Stomach (tissue), 9 donors: ENCODE measurements around the gene NLGN4X. TPM values are rescaled to one million over a fixed set of nuclear protein-coding genes. Genes with fewer than 3 reads are reported as not detected.

ENCODE experiments used
- DNase-seq, 2 donors: peaks; one replicate each; pipeline versions ENCODE4 v3.0.0 to v3.0.0-alpha.2; 2013 to 2019
- H3K27ac ChIP-seq, 5 donors: fragments of 200-600 bp in 4 of 5; sonication (generic) in 4 of 5; one replicate each; pipeline ENCODE4 v1.5.1; 2013 to 2019; ENCODE audit warnings: mild to moderate bottlenecking in 1 of 5, moderate library complexity in 1 of 5
- H3K27me3 ChIP-seq, 3 donors: fragments of 200-600 bp; sonication (generic); one replicate each; pipeline ENCODE4 v1.5.1; 2017 to 2019; ENCODE audit warnings: mixed run types in 1 of 3
- H3K36me3 ChIP-seq, 4 donors: fragments of 200-600 bp; sonication (generic); 1 replicate in 3 of 4; 2 replicates in 1 of 4; pipeline ENCODE4 v1.5.1; 2016 to 2019
- H3K4me1 ChIP-seq, 4 donors: fragments of 200-600 bp; sonication (generic); one replicate each; pipeline ENCODE4 v1.5.1; 2016 to 2019
- H3K4me3 ChIP-seq, 4 donors: fragments of 200-600 bp; sonication (generic) in 3 of 4; one replicate each; pipeline ENCODE4 v1.5.1; 2016 to 2019; ENCODE audit warnings: mild to moderate bottlenecking in 1 of 4
- H3K9me3 ChIP-seq, 4 donors: fragments of 200-600 bp; sonication (generic); one replicate each; pipeline ENCODE4 v1.5.1; 2016 to 2019
- EP300 ChIP-seq: sonication (generic); formaldehyde crosslinking; IDR thresholded peaks from one replicate; pipeline ENCODE4 v1.6.1; 2017; ENCODE audit warnings: antibody characterized with exemption
- POLR2A ChIP-seq, 4 donors: fragments of 450-650 bp; IDR thresholded peaks; one replicate each; pipeline ENCODE4 v1.6.1; 2016; ENCODE audit warnings: antibody characterized with exemption in 4 of 4, control low read depth in 2 of 4, mild to moderate bottlenecking in 1 of 4, moderate library complexity in 1 of 4
- POLR2AphosphoS5 ChIP-seq, 3 donors: sonication (generic); formaldehyde crosslinking; IDR thresholded peaks; one replicate each; pipeline ENCODE4 v1.6.1; 2016; ENCODE audit warnings: antibody characterized with exemption in 3 of 3
- WGBS, 5 donors: extraction: QIAGEN DNeasy Blood & Tissue Kit in 3 of 5; methylation state at CpG; one replicate each; pipeline versions ENCODE4 v1.1.5 to v1.1.7; 2013 to 2018; 5-methylcytosine and 5-hydroxymethylcytosine counted together
- intact Hi-C: fragments of 100-400 bp; cut with DNase I; formaldehyde crosslinking; loops from one replicate; pipeline ENCODE4 v1.15.1; 2023; ENCODE audit warnings: low total_unique reads
- polyA plus RNA-seq, 3 donors: library from polyadenylated mRNA; stranded (reverse); fragments of 200-250 nt; gene quantifications; one replicate each; pipeline ENCODE4 v1.2.3, GENCODE V29; 2013
- total RNA-seq, 5 donors: library from RNA; depleted of rRNA; stranded (reverse); fragments of >200 nt; gene quantifications; one replicate each; pipeline versions ENCODE4 v1.1.0 to v1.2.3, GENCODE V29; 2014 to 2016
- TF ChIP-seq, protein P1 (sequence below), 7 experiments: fragments of 450-650 bp in 4 of 7; fragments of 200-600 bp in 3 of 7; sonication (generic) in 3 of 7; IDR thresholded peaks; one replicate each; pipeline ENCODE4 v1.5.1; 2016 to 2019; ENCODE audit warnings: antibody characterized with exemption in 7 of 7, control low read depth in 2 of 7, mild to moderate bottlenecking in 1 of 7
- donor health status: healthy with polysubstance abuse.
- donor health status: Bipolar disorder and iron deficiency.
- donor health status: healthy.

Gene NLGN4X
- total and polyA plus RNA-seq, 8 donors, result under 0.01 to 9.0 (median 0.52) TPM

- Histone ChIP-seq H3K36me3 (no peaks in the 10 kb centered on the region), H3K9me3 (no peaks in the 10 kb centered on the region), H3K27ac (peak overlapping the region in 1 of 5 donors; percentile 24), H3K27me3 (peaks cover 6 to 40% (median 34%) of the 10 kb centered on the region in 3 donors), H3K4me1 (peaks cover 0 to 26% (median 14%) of the 10 kb centered on the region in 4 donors), H3K4me3 (peak overlapping the region; percentile 36 to 48 (median 43))
- intact Hi-C loops, result no loop called here
- peak in 1 of 2 donors; percentile 57 for DNase-seq
- TF ChIP-seq, protein P1, sequence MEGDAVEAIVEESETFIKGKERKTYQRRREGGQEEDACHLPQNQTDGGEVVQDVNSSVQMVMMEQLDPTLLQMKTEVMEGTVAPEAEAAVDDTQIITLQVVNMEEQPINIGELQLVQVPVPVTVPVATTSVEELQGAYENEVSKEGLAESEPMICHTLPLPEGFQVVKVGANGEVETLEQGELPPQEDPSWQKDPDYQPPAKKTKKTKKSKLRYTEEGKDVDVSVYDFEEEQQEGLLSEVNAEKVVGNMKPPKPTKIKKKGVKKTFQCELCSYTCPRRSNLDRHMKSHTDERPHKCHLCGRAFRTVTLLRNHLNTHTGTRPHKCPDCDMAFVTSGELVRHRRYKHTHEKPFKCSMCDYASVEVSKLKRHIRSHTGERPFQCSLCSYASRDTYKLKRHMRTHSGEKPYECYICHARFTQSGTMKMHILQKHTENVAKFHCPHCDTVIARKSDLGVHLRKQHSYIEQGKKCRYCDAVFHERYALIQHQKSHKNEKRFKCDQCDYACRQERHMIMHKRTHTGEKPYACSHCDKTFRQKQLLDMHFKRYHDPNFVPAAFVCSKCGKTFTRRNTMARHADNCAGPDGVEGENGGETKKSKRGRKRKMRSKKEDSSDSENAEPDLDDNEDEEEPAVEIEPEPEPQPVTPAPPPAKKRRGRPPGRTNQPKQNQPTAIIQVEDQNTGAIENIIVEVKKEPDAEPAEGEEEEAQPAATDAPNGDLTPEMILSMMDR (IDR thresholded peaks at IDR 0.05), result no peak
- TF ChIP-seq POLR2AphosphoS5 (IDR thresholded peaks at IDR 0.05) (no peak), POLR2A (IDR thresholded peaks at IDR 0.05) (no peak), EP300 (no peak)
- WGBS, 5 donors, result 0 to 5% (median 2%) methylated on average over 22 to 64 of the region's 65 CpGs
Observed at GRCh38 chrX:6226596-6227452, 1.8 kb downstream of the NLGN4X start.

- H3K27ac ChIP-seq, result no peak overlapping the region
- H3K36me3 ChIP-seq, result no peaks in the 10 kb centered on the region
- peak overlapping the region; percentile 36 to 48 (median 43) for H3K4me3 ChIP-seq
- H3K27me3 ChIP-seq, result peaks cover 6 to 40% (median 34%) of the 10 kb centered on the region in 3 donors
- TF ChIP-seq POLR2AphosphoS5 (IDR thresholded peaks at IDR 0.05), result no peak
- no peak for TF ChIP-seq POLR2A (IDR thresholded peaks at IDR 0.05)
- TF ChIP-seq, protein P1 (IDR thresholded peaks at IDR 0.05), result no peak
- no peak for TF ChIP-seq EP300
- DNase-seq, result peak in 1 of 2 donors; percentile 61
- intact Hi-C loops, result no loop called here
- WGBS, 5 donors, result 0 to 6% (median 1%) methylated on average over 5 to 46 of the region's 46 CpGs
- H3K4me1 ChIP-seq, result peaks cover 0 to 26% (median 14%) of the 10 kb centered on the region in 4 donors
- no peaks in the 10 kb centered on the region for H3K9me3 ChIP-seq
Observed at GRCh38 chrX:6225911-6226595, 2.6 kb downstream of the NLGN4X start.

- Histone ChIP-seq H3K27ac (no peak overlapping the region), H3K4me3 (peak overlapping the region in 3 of 4 donors; percentile 41 to 48 (median 45)), H3K27me3 (peaks cover 6 to 40% (median 34%) of the 10 kb centered on the region in 3 donors), H3K36me3 (no peaks in the 10 kb centered on the region), H3K4me1 (peaks cover 0 to 26% (median 14%) of the 10 kb centered on the region in 4 donors), H3K9me3 (no peaks in the 10 kb centered on the region)
- peak in 1 of 2 donors; percentile 15 for DNase-seq
- 4 to 16% (median 7%) methylated on average over 11 to 17 of the region's 17 CpGs for WGBS, 5 donors
- intact Hi-C loops, result no loop called here
- no peak for TF ChIP-seq POLR2A (IDR thresholded peaks at IDR 0.05)
- no peak for TF ChIP-seq EP300
- TF ChIP-seq POLR2AphosphoS5 (IDR thresholded peaks at IDR 0.05), result no peak
- TF ChIP-seq, protein P1 (IDR thresholded peaks at IDR 0.05), result no peak
Observed at GRCh38 chrX:6225288-6225910, 3.3 kb downstream of the NLGN4X start.

DNA sequence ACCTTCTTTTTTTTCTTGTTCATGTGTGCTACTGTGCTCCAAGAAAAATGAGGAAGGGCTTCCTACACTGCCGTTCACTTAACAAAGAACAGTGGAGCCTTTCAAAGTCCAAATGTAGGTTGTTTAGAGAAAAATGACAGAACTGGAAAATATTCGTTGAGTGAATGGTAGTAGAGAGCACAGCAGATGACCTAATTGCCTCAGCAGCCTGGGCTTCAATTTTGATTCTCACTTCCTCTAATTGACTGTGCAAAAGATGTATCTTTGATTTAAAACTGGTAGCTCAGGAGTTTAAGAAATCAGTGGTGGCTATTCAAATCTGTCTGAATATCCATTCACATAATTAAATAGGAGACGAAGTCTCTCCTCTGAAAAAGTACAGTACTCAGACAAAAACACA lies 5.2 kb downstream of the NLGN4X start:
- peaks cover 6 to 31% (median 25%) of the 10 kb centered on the region in 3 donors for H3K27me3 ChIP-seq

More for the DNA sequence above, 5.2 kb downstream of the NLGN4X start:
- peak in 1 of 2 donors; percentile 1 for DNase-seq
- Histone ChIP-seq H3K4me3 (no peak overlapping the region), H3K27ac (no peak overlapping the region), H3K9me3 (no peaks in the 10 kb centered on the region), H3K4me1 (peaks cover 0 to 26% (median 14%) of the 10 kb centered on the region in 4 donors), H3K36me3 (no peaks in the 10 kb centered on the region)
- 29 to 50% (median 42%) methylated on average over 3 of the region's 3 CpGs for WGBS, 5 donors
- no peak for TF ChIP-seq EP300
- TF ChIP-seq, protein P1 (IDR thresholded peaks at IDR 0.05), result no peak
- no peak for TF ChIP-seq POLR2AphosphoS5 (IDR thresholded peaks at IDR 0.05)
- no peak for TF ChIP-seq POLR2A (IDR thresholded peaks at IDR 0.05)
- intact Hi-C loops, result no loop called here
